Limb (tissue), 2 donors: ENCODE results near the gene GP1BA.

Experiments
- DNase-seq, 2 donors: peaks; one replicate each; pipeline ENCODE4 v3.0.0-alpha.2; 2016; ENCODE audit errors: extremely low spot score in 2 of 2

GP1BA gene

GRCh38 chr17:4949321-4950074 is 17.4 kb downstream of the GP1BA start:
- peak in 1 of 2 donors; percentile 78 for DNase-seq

GRCh38 chr17:4950075-4950745 is 18.1 kb downstream of the GP1BA start:
- DNase-seq: peak in 1 of 2 donors; percentile 61

DNA sequence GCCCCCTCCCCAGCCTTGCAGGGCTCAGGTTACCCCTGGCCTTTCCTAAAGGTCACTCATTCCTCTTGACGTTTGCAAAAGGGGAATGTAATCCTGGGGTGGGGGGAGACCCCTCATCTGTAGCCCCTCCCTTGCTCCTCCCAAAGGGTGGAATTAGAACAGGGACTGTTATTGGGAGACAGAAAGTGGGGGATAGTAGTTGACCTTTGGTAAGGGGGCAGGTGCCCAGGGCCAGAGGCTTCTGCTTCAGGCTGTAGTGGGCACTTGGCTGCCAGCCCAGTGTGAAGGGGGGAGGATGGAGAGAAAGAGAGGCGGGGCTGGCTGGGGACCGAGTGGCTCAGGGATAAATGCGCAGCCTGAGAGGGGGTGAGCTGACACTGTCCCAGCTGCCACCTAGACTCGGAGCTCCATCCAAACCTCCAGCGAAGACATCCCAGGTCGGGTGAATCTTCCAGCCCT is 18.7 kb downstream of the GP1BA start, which contains the start of gene ENO3:
Gene ENO3, plus strand, starts transcription at position 374 of the 459 bp plus-strand sequence. CDS start 711 bp downstream, outside the sequence.
- peak in 1 of 2 donors; percentile 68 for DNase-seq

DNA sequence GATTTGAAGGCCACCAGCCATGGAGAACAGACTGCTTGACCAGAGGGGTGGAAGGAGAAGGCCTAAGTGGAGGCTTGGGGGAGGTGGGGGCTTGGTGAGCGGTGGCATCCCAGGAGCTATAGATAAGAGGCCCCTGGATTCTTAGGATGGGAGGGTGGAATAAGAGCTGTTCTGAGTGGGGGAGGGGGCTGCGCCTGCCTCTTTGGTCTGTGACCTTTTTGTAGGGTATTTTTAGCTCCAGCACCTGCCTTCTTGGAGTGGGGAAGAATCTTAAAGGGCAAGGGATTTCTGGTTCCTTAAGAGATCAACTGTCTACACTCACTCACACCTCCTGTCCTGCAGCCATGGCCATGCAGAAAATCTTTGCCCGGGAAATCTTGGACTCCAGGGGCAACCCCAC is 19.4 kb downstream of the GP1BA start:
- DNase-seq: no peak

DNA sequence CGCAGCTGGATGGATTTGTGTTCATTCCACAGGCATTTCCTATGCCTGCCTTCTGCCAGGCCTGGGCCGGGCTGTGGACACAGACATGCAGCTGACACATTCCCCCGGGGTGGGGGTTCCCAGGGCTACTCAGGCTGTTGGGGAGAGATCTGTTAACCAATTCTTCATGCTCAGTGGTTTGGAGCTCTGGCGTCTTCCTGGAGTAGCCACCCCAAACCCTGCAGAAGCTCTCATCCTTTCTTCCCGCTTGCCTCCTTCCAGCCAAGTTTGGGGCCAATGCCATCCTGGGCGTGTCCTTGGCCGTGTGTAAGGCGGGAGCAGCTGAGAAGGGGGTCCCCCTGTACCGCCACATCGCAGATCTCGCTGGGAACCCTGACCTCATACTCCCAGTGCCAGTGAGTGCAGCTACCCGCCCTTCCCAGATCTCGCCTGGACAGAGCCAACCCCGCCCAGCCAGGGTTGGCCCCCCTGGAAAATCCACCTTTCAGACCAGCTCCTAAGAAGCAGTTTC is 21.4 kb downstream of the GP1BA start:
- DNase-seq: no peak

DNA sequence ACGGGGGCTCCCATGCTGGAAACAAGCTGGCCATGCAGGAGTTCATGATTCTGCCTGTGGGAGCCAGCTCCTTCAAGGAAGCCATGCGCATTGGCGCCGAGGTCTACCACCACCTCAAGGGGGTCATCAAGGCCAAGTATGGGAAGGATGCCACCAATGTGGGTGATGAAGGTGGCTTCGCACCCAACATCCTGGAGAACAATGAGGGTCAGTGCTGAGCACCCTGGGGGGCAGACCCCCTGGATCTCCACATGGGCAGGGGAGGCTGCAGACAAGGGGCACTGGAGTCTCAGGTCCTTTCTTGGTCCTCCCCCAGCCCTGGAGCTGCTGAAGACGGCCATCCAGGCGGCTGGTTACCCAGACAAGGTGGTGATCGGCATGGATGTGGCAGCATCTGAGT is 23.0 kb downstream of the GP1BA start:
- no peak for DNase-seq

DNA sequence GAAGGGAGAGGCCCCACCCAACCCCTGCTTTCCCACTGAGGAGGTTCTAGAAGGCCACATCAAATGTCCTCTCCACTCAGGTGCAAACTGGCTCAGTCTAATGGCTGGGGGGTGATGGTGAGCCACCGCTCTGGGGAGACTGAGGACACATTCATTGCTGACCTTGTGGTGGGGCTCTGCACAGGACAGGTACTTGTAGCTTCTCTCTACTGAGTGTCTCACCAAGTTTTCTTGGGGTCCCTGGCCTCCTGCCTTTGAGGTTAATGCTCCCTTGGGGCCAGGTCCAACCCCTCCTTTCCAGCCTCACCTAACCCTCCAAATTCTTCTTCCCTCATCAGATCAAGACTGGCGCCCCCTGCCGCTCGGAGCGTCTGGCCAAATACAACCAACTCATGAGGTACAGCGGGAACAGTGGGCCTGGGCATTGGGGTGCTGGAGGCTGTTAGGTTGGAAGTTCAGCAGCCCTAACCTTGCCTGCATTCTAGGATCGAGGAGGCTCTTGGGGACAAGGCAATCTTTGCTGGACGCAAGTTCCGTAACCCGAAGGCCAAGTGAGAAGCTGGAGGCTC is 24.5 kb downstream of the GP1BA start:
- DNase-seq: no peak

- DNase-seq: no peak
Observed at GRCh38 chr17:4958102-4958501, 26.0 kb downstream of the GP1BA start.

DNA sequence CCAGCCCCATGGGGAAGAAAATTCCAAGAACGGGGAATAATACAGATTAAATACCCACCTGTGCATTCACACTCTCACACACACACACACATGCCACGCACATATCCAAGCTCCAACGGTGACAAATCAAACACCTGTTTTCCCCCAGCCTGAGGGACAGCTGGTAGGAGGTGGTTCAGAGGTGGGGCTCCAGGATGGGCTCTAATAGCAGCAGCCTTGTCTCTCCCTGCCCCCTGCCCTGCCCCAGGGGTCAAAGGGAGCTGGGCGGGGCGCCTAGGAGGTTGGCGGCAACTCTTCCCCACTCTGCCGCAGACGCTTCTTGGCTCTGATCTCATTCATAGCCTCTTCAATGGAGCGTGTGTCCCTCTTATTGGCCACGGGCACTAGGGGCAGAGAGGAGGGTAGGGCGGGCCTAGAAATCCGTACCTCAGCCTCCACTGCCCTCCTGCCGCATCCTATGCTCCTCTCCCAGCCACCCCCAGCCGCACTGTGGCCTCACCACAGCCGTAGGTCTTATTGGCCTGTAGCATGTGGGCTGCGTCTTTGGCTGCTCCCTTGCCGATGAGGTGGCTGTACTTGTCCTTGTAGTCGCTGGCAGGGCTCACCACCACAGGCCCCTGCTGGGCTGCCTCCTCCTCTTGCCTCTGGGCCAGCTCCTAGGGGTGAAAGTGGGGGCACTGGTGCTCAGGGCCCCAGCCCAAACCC is 27.3 kb downstream of the GP1BA start:
- no peak for DNase-seq

DNA sequence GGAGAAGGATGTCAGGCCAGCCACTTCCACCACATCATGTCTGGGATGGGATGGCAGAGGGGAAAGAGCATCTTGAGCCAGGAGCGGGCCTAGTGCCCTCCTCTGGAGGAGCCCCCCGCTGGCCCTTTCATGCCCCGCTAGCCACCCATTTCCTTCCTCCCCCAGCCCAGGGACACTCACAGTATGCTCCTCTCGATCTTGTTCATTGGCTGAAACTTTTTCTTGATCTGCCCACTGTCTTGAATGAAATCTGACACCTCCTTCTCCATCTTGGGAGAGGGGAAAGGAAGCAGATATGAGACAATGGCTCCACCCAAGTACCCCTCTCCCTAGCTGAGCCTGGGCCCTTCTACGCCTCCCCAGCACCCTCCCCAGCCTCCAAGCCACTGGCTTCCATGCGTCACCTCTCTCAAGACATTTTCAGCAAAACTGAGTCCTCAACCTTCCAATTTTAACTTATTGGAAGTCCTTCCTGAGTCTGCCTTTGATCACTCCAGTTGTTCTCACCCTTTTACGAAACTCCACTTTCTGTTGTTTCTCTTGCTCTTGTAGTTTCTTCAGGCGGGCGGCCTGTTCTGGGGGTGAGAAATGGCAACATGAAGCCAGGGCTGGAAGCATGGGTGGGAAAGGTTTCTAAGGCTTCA is 28.3 kb downstream of the GP1BA start:
- DNase-seq: no peak

GRCh38 chr17:4965311-4965986 is 33.4 kb downstream of the GP1BA start:
- DNase-seq: no peak

GRCh38 chr17:4966844-4967538 is 34.9 kb downstream of the GP1BA start:
- peak; percentile 96 to 100 for DNase-seq

GRCh38 chr17:4967539-4968485 is 35.7 kb downstream of the GP1BA start, which contains the start of gene SPAG7:
Gene SPAG7, minus strand, starts transcription at chr17:4967817. Its CDS starts 13 bp downstream, at chr17:4967804.
- DNase-seq: peak; percentile 96 to 99

GRCh38 chr17:4968486-4969046 is 36.5 kb downstream of the GP1BA start:
- DNase-seq: no peak

- DNase-seq: peak in 1 of 2 donors; percentile 38
Observed at GRCh38 chr17:4969047-4969550, 37.0 kb downstream of the GP1BA start.

- no peak for DNase-seq
Observed at GRCh38 chr17:4969551-4970173, 37.6 kb downstream of the GP1BA start.

DNA sequence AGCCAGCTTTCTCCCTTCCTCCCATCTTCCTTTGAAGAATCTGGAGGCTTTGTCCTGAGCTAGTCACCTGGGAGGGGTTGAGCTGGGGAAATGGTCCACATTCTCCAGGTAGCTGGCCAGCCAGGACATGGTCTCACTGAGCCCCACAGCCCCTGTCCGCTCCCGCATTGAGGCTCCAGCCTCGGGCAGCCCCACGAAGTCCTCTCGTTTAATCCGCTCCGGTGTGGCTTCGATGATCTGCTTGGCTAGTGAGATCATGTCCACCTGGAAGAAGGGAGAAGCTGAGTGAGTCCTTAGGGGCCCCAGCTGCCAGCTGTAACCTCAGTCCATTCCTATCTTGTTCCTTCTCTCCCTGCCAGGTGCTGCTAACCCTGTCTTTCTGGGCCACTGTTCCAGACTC is 38.2 kb downstream of the GP1BA start:
- DNase-seq: no peak

DNA sequence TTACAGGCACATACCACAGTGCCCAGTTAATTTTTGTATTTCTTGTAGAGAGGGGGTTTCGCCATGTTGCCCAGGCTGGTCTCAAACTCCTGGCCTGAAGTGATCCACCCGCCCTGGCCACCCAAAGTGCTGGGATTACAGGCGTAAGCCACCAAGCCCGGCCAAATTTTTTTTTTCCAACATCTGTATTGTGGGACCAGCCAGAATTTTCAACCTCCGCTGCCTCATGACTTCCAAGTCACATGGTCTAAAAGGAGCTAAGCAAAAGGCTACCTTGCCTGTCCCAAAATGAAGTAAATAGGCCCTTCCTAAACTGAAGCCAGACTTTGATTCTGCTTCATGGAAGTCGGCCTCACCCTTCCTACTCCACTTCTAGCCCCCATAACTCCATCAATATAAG is 39.7 kb downstream of the GP1BA start:
- no peak for DNase-seq
